Measurements from ENCODE around the gene ANKIB1. TPM values are rescaled to one million over a fixed set of nuclear protein-coding genes. Genes with fewer than 3 reads are reported as not detected.

Gene ANKIB1
- total and polyA plus RNA-seq, 9 of the 15 experiments (the other 6 are each of a cell fraction or from before 2014, with no cell fraction given) = 5.9 to 25.2 (median 16.1) TPM

DNA sequence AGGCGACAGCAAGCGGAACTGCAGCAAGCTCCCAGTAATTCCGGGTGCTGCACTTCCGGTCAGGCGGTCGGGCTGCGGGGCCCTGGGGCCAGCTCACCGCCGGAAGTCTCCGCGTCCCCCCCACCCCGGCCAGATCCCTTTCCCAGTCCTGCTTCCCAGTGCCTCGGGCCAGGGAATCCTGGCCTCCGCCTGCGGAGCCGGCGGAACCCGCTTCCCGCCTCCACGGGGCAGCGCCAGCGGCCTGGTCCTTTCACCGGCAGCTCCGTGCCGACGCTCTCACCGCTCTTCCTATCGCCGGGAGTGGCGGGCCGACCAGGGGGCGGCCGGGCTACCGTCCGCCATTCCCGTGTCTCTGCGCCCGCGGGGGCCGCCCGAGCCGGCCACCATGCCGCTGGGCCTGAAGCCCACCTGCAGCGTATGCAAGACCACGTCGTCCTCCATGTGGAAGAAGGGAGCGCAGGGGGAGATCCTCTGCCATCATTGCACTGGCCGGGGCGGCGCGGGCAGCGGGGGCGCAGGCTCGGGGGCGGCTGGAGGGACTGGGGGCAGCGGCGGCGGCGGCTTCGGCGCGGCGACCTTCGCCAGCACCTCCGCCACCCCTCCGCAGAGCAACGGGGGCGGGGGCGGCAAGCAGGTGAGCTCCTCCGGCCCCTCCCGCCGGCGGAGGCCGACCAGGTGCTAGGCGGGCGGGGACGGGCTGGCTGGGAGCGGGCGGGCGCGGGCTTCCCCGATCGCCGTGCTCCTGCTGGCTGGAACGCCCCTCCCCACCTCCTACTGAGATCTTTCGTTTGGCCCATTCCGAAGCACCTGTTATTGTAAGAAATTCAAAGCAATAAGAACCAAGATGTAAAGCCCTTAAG is 201.8 kb downstream of the ANKIB1 start, which contains the start of gene GATAD1 (continued):
- TF ChIP-seq, protein P1, sequence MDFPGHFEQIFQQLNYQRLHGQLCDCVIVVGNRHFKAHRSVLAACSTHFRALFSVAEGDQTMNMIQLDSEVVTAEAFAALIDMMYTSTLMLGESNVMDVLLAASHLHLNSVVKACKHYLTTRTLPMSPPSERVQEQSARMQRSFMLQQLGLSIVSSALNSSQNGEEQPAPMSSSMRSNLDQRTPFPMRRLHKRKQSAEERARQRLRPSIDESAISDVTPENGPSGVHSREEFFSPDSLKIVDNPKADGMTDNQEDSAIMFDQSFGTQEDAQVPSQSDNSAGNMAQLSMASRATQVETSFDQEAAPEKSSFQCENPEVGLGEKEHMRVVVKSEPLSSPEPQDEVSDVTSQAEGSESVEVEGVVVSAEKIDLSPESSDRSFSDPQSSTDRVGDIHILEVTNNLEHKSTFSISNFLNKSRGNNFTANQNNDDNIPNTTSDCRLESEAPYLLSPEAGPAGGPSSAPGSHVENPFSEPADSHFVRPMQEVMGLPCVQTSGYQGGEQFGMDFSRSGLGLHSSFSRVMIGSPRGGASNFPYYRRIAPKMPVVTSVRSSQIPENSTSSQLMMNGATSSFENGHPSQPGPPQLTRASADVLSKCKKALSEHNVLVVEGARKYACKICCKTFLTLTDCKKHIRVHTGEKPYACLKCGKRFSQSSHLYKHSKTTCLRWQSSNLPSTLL (IDR thresholded peaks at IDR 0.05) = no peak
- TF ChIP-seq, protein P2, sequence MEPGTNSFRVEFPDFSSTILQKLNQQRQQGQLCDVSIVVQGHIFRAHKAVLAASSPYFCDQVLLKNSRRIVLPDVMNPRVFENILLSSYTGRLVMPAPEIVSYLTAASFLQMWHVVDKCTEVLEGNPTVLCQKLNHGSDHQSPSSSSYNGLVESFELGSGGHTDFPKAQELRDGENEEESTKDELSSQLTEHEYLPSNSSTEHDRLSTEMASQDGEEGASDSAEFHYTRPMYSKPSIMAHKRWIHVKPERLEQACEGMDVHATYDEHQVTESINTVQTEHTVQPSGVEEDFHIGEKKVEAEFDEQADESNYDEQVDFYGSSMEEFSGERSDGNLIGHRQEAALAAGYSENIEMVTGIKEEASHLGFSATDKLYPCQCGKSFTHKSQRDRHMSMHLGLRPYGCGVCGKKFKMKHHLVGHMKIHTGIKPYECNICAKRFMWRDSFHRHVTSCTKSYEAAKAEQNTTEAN (CRISPR knock-in tag; IDR thresholded peaks at IDR 0.05) = 0 out of 2 replicates have a peak, but pooled peaks have one; percentile 61
- TF ChIP-seq L3MBTL2 (IDR thresholded peaks at IDR 0.05) = 0 out of 2 replicates have a peak, but pooled peaks have one; percentile 43
- TF ChIP-seq, protein P3, sequence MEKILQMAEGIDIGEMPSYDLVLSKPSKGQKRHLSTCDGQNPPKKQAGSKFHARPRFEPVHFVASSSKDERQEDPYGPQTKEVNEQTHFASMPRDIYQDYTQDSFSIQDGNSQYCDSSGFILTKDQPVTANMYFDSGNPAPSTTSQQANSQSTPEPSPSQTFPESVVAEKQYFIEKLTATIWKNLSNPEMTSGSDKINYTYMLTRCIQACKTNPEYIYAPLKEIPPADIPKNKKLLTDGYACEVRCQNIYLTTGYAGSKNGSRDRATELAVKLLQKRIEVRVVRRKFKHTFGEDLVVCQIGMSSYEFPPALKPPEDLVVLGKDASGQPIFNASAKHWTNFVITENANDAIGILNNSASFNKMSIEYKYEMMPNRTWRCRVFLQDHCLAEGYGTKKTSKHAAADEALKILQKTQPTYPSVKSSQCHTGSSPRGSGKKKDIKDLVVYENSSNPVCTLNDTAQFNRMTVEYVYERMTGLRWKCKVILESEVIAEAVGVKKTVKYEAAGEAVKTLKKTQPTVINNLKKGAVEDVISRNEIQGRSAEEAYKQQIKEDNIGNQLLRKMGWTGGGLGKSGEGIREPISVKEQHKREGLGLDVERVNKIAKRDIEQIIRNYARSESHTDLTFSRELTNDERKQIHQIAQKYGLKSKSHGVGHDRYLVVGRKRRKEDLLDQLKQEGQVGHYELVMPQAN (IDR thresholded peaks at IDR 0.05; ENCODE audit: borderline replicate concordance) = peak; percentile 74
- peak; percentile 95; the same call in 1 of the 2 replicates for TF ChIP-seq GTF2E2 (tag; IDR thresholded peaks at IDR 0.05)
- TF ChIP-seq BMI1 (IDR thresholded peaks at IDR 0.05; ENCODE audit: low read length) = peak; percentile 55; the same call in 1 of the 2 replicates
- TF ChIP-seq BRF1 (IDR thresholded peaks at IDR 0.05; ENCODE audit: borderline replicate concordance, extremely low read depth, insufficient read length) = no peak
- TF ChIP-seq HMGN3 (IDR thresholded peaks at IDR 0.05; ENCODE audit: borderline replicate concordance, extremely low read depth, insufficient read length, low read depth, low read length) = peak; percentile 76
- peak; percentile 60; the same call in 1 of the 2 replicates for TF ChIP-seq STAG1 (CRISPR knock-in tag; IDR thresholded peaks at IDR 0.05; ENCODE audit: borderline replicate concordance)
- peak; percentile 61 for TF ChIP-seq CXXC5 (CRISPR knock-in tag; IDR thresholded peaks at IDR 0.05)
- TF ChIP-seq MTA3 (IDR thresholded peaks at IDR 0.05; ENCODE audit: borderline replicate concordance) = peak; percentile 75
- TF ChIP-seq CBFB (CRISPR knock-in tag; IDR thresholded peaks at IDR 0.05) = no peak
- TF ChIP-seq, protein P4, sequence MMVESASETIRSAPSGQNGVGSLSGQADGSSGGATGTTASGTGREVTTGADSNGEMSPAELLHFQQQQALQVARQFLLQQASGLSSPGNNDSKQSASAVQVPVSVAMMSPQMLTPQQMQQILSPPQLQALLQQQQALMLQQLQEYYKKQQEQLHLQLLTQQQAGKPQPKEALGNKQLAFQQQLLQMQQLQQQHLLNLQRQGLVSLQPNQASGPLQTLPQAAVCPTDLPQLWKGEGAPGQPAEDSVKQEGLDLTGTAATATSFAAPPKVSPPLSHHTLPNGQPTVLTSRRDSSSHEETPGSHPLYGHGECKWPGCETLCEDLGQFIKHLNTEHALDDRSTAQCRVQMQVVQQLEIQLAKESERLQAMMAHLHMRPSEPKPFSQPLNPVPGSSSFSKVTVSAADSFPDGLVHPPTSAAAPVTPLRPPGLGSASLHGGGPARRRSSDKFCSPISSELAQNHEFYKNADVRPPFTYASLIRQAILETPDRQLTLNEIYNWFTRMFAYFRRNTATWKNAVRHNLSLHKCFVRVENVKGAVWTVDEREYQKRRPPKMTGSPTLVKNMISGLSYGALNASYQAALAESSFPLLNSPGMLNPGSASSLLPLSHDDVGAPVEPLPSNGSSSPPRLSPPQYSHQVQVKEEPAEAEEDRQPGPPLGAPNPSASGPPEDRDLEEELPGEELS (CRISPR knock-in tag; IDR thresholded peaks at IDR 0.05; ENCODE audit: borderline replicate concordance) = peak; percentile 70; the same call in 1 of the 2 replicates
- TF ChIP-seq TRIM28 (IDR thresholded peaks at IDR 0.05) = no peak
- peak; percentile 90 for TF ChIP-seq TAF9B (IDR thresholded peaks at IDR 0.05; ENCODE audit: partially characterized antibody)
- peak; percentile 54 to 90 (median 80) for TF ChIP-seq YY1 (IDR thresholded peaks at IDR 0.05; ENCODE audit: borderline replicate concordance in 1 of 3, control insufficient read depth in 1 of 3, extremely low read depth in 1 of 3, insufficient read depth in 3 of 3, insufficient read length in 1 of 3, insufficient replicate concordance in 2 of 3, low read depth in 1 of 3, low read length in 2 of 3)
- peak; percentile 46; the same call in 1 of the 2 replicates for TF ChIP-seq TCF7 (IDR thresholded peaks at IDR 0.05; ENCODE audit: borderline replicate concordance)
- no peak for TF ChIP-seq CBX8 (IDR thresholded peaks at IDR 0.05; ENCODE audit: borderline replicate concordance, extremely low read depth, low read depth, low read length, poor library complexity, severe bottlenecking)

All from K562 (cell line).